Activated B cell treated with CpG ODN at 0.5 μM for 24 hours (primary cell): ENCODE results near the gene MAN1B1. TPM values are rescaled to one million over a fixed set of nuclear protein-coding genes. Genes with fewer than 3 reads are reported as not detected.

ENCODE experiments used
- ATAC-seq: fragments of 200-7000 bp; cut with Tn5 transposase; one replicate; pipeline ENCODE4 v1.10.0; 2021; ENCODE audit warnings: low read depth, mild to moderate bottlenecking, moderate library complexity
- CTCF ChIA-PET: fragments of 350-600 bp; sonication (Branson Sonifier 250); formaldehyde crosslinking; loops from one replicate; lab custom pipeline; 2021; ENCODE audit warnings: antibody characterized with exemption; lab: Charles Lee
- POLR2A ChIA-PET: fragments of 350-600 bp; sonication (Branson Sonifier 250); formaldehyde crosslinking; loops from one replicate; lab custom pipeline; 2021; ENCODE audit warnings: antibody characterized with exemption; lab: Charles Lee
- DNase-seq: peaks from one replicate; pipeline ENCODE4 v3.0.0; 2022
- H3K27ac Mint-ChIP-seq: one replicate; pipeline ENCODE4 v1.8.0; 2020; ENCODE audit warnings: mixed read lengths
- H3K27me3 Mint-ChIP-seq: one replicate; pipeline ENCODE4 v1.8.0; 2021; ENCODE audit warnings: mixed read lengths
- H3K36me3 Mint-ChIP-seq: one replicate; pipeline ENCODE4 v1.8.0; 2021; ENCODE audit warnings: low read depth, mixed read lengths
- H3K4me1 Mint-ChIP-seq: one replicate; pipeline ENCODE4 v1.8.0; 2021; ENCODE audit warnings: mixed read lengths
- H3K4me3 Mint-ChIP-seq: one replicate; pipeline ENCODE4 v1.8.0; 2020; ENCODE audit warnings: mild to moderate bottlenecking, mixed read lengths
- H3K9me3 Mint-ChIP-seq: one replicate; pipeline ENCODE4 v1.8.0; 2020; ENCODE audit warnings: mixed read lengths
- CTCF ChIP-seq: fragments of 200-600 bp; IDR thresholded peaks from one replicate; pipeline ENCODE4 v1.8.0; 2022; ENCODE audit warnings: antibody characterized with exemption, mild to moderate bottlenecking
- intact Hi-C: fragments of 100-400 bp; cut with micrococcal nuclease; formaldehyde crosslinking; loops from one replicate; pipeline ENCODE4 v1.15.1; 2024
- total RNA-seq: library from RNA; stranded (reverse); gene quantifications from 2 replicates; pipeline ENCODE4 v1.2.3, GENCODE V29; 2022

The MAN1B1 gene
- total RNA-seq, 1 donor from 2014 or later, result 37.7 TPM

- H3K36me3 Mint-ChIP-seq, result peaks cover 33% of the 10 kb centered on the region
- peaks cover 30% of the 10 kb centered on the region for H3K4me1 Mint-ChIP-seq
- intact Hi-C loops, result loop anchor here (5.0 kb wide), 1 partner anchor 463 kb away; the partner anchor contains the start of genes MRPL41 and PNPLA7
Observed at GRCh38 chr9:137089232-137089947, 2.6 kb downstream of the MAN1B1 start.

GRCh38 chr9:137095664-137096517 is 9.1 kb downstream of the MAN1B1 start:
- ChIA-PET POLR2A (interaction anchor here (0.5 to 1.3 kb wide), 7 partner anchors 9 to 384 kb away, joined by 3 to 12 read pairs (median 4); partner anchors contain the start of genes DPP7, MAN1B1, TPRN and TUBB4B), CTCF (interaction anchor here (0.6 to 1.7 kb wide), 13 partner anchors 9 to 161 kb away, joined by 3 to 10 read pairs (median 5); partner anchors contain the start of genes DPP7, MAN1B1, NPDC1 and RNF224)
- ATAC-seq, result peak; percentile 97
- peak overlapping the region; percentile 83 for H3K27ac Mint-ChIP-seq
- H3K27me3 Mint-ChIP-seq, result no peaks in the 10 kb centered on the region
- H3K4me1 Mint-ChIP-seq, result peaks cover 7% of the 10 kb centered on the region
- no peaks in the 10 kb centered on the region for H3K9me3 Mint-ChIP-seq
- peak; percentile 49 for DNase-seq
- intact Hi-C loops, result loop anchor here (1.0 kb wide), 2 partner anchors 9 to 18 kb away; partner anchors contain the start of gene DPP7
- no peak for TF ChIP-seq CTCF
- peak overlapping the region; percentile 60 for H3K4me3 Mint-ChIP-seq
- peaks cover 46% of the 10 kb centered on the region for H3K36me3 Mint-ChIP-seq

More at GRCh38 chr9:137089232-137089947, 2.6 kb downstream of the MAN1B1 start:
- CTCF ChIA-PET, result interaction anchor here (1.2 to 1.3 kb wide), 2 partner anchors 21 to 60 kb away, joined by 3 read pairs; no protein-coding TSS in a partner anchor
- DNase-seq (no peak), ATAC-seq (no peak)
- POLR2A ChIA-PET, result interaction anchor here (0.9 to 2.0 kb wide), 2 partner anchors 134 to 187 kb away, joined by 3 to 4 read pairs; no protein-coding TSS in a partner anchor
- TF ChIP-seq CTCF, result no peak
- no peak overlapping the region for H3K4me3 Mint-ChIP-seq
- no peaks in the 10 kb centered on the region for H3K9me3 Mint-ChIP-seq
- H3K27me3 Mint-ChIP-seq, result no peaks in the 10 kb centered on the region
- peak overlapping the region; percentile 19 for H3K27ac Mint-ChIP-seq

- H3K9me3 Mint-ChIP-seq, result no peaks in the 10 kb centered on the region
- no peak overlapping the region for H3K27ac Mint-ChIP-seq
- intact Hi-C loops, result no loop called here
- no peak for TF ChIP-seq CTCF
- H3K4me3 Mint-ChIP-seq, result no peak overlapping the region
- H3K36me3 Mint-ChIP-seq, result peaks cover 46% of the 10 kb centered on the region
- ChIA-PET CTCF (interaction anchor here (1.0 to 1.7 kb wide), 2 partner anchors 130 to 138 kb away, joined by 3 to 7 read pairs; partner anchors contain the start of gene RNF224), POLR2A (interaction anchor here (1.5 kb wide), 1 partner anchor 126 kb away, joined by 4 read pairs; the partner anchor contains the start of gene RNF208)
- DNase-seq (no peak), ATAC-seq (no peak)
- H3K4me1 Mint-ChIP-seq, result peaks cover 7% of the 10 kb centered on the region
- H3K27me3 Mint-ChIP-seq, result no peaks in the 10 kb centered on the region
Observed at GRCh38 chr9:137096785-137097546, 10.2 kb downstream of the MAN1B1 start.

GRCh38 chr9:137097761-137098462 is 11.1 kb downstream of the MAN1B1 start:
- ATAC-seq (no peak), DNase-seq (no peak)
- H3K27ac Mint-ChIP-seq, result no peak overlapping the region
- H3K36me3 Mint-ChIP-seq, result peaks cover 40% of the 10 kb centered on the region
- H3K4me3 Mint-ChIP-seq, result no peak overlapping the region
- intact Hi-C loops, result no loop called here
- ChIA-PET POLR2A (interaction anchor here (1.5 kb wide), 1 partner anchor 125 kb away, joined by 4 read pairs; the partner anchor contains the start of gene RNF208), CTCF (no interaction called here)
- no peaks in the 10 kb centered on the region for H3K9me3 Mint-ChIP-seq
- no peaks in the 10 kb centered on the region for H3K27me3 Mint-ChIP-seq
- H3K4me1 Mint-ChIP-seq, result peaks cover 7% of the 10 kb centered on the region
- TF ChIP-seq CTCF, result no peak
